NT2/D1 (cell line): ENCODE results near the gene DOCK11.
"Not testable (repeated sequence)": the region's sequence is repeated elsewhere in the genome, so short reads cannot be mapped to it uniquely, and the experiment has no call there.

Source experiments
- DNase-seq: peaks from one replicate; pipeline ENCODE4 v3.0.0-alpha.2; 2011; ENCODE audit warnings: low read depth, low spot score
- H3K27me3 ChIP-seq: 2 replicates; pipeline ENCODE4 v1.6.0; 2011; ENCODE audit warnings: mild to moderate bottlenecking; ENCODE audit not compliant: insufficient read length, insufficient read depth
- H3K36me3 ChIP-seq: 2 replicates; pipeline ENCODE4 v1.6.1; 2011; ENCODE audit warnings: mild to moderate bottlenecking, low read length, mixed read lengths; ENCODE audit not compliant: insufficient read depth, insufficient read length
- H3K4me1 ChIP-seq: 2 replicates; pipeline ENCODE4 v1.5.1; 2011; ENCODE audit not compliant: insufficient read depth, insufficient read length
- H3K4me3 ChIP-seq: 2 replicates; pipeline ENCODE4 v1.5.1; 2011; ENCODE audit warnings: low read depth; ENCODE audit not compliant: insufficient read length
- H3K9ac ChIP-seq: 2 replicates; pipeline ENCODE4 v1.6.0; 2011; ENCODE audit warnings: low read depth; ENCODE audit not compliant: insufficient read length
- H3K9me3 ChIP-seq: 2 replicates; pipeline ENCODE4 v1.5.1; 2011; ENCODE audit warnings: mild to moderate bottlenecking, low read length; ENCODE audit not compliant: insufficient read depth
- SUZ12 ChIP-seq: IDR thresholded peaks from 2 replicates; pipeline ENCODE4 v1.6.1; 2011; ENCODE audit not compliant: insufficient read length, insufficient read depth; ENCODE audit errors: extremely low read depth
- YY1 ChIP-seq: IDR thresholded peaks from 2 replicates; pipeline ENCODE4 v1.6.1; 2011; ENCODE audit not compliant: insufficient read length, insufficient read depth
- ZNF274 ChIP-seq: IDR thresholded peaks from 2 replicates; pipeline ENCODE4 v1.6.1; 2011; ENCODE audit warnings: mild to moderate bottlenecking, low read depth, low read length

DOCK11 gene

DNA sequence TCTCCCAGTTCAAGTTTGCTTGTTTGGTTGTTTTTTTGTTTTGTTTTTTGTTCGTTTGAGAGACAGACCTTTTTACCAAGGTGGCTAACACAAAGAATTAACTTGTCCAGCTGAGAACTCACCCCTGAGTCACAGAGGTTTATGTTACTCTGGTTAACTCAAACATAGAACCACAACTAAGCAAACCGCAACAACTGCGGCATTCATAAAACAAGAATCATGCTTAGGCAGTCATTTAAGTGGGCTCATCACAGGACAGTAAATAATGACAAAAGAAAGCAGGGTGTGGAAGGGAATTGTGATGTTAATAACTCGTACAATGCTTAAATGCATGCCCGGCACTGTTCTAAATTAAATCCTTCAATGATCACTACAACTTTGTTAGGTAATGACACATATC lies 207.1 kb downstream of the DOCK11 start:
- DNase-seq: no peak
- Histone ChIP-seq H3K36me3 (no peaks in the 10 kb centered on the region), H3K4me3 (no peak overlapping the region), H3K27me3 (no peaks in the 10 kb centered on the region), H3K9ac (no peak overlapping the region), H3K4me1 (no peaks in the 10 kb centered on the region), H3K9me3 (no peaks in the 10 kb centered on the region)
- TF ChIP-seq SUZ12 (no peak), YY1 (no peak), ZNF274 (no peak)

GRCh38 chrX:118706681-118707080 lies 211.1 kb downstream of the DOCK11 start:
- Histone ChIP-seq H3K9me3 (no peaks in the 10 kb centered on the region), H3K27me3 (no peaks in the 10 kb centered on the region), H3K36me3 (no peaks in the 10 kb centered on the region), H3K4me1 (no peaks in the 10 kb centered on the region), H3K4me3 (no peak overlapping the region), H3K9ac (no peak overlapping the region)
- DNase-seq: no peak
- TF ChIP-seq SUZ12: no peak
- TF ChIP-seq YY1: no peak
- TF ChIP-seq ZNF274: no peak

DNA sequence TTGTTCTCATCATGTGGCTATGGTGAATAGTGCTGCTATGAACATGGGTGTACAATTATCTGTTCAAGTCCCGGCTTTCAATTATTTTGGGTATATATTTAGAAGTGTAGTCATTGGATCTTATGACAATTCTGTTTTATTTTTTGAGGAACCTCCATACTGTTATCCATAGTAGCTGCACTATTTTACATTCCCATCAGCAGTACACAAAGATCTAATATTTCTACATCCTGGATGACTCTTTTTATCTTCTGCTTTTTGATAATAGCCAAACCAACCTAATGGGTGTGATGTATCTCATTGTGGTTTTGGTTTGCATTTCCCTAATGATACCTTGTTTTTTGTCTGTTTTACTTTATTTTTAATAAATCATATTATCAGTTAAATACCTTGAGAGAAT lies 218.9 kb downstream of the DOCK11 start:
- no peak for DNase-seq
- Histone ChIP-seq H3K4me1 (no peaks in the 10 kb centered on the region), H3K9ac (no peak overlapping the region), H3K9me3 (no peaks in the 10 kb centered on the region), H3K27me3 (no peaks in the 10 kb centered on the region), H3K4me3 (no peak overlapping the region), H3K36me3 (no peaks in the 10 kb centered on the region)
- TF ChIP-seq ZNF274 (no peak), YY1 (no peak), SUZ12 (no peak)

DNA sequence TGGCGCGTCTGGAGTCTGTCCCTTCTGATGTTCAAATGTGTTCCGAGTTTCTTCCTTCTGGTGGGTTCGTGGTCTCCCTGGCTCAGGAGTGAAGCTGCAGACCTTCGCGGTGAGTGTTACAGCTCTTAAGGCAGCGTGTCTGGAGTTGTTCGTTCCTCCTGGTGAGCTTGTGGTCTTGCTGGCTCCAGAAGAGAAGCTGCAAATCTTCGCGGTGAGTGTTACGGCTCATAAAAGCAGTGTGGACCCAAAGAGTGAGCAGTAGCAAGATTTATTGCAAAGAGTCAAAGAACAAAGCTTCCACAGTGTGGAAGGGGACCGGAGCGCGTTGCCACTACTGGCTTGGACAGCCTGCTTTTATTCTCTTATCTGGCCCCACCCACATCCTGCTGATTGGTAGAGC lies 220.3 kb downstream of the DOCK11 start:
- not testable (repeated sequence) for H3K9ac ChIP-seq, H3K9me3 ChIP-seq, DNase-seq

GRCh38 chrX:118716833-118717232 lies 221.2 kb downstream of the DOCK11 start:
- H3K4me1 ChIP-seq, DNase-seq, H3K4me3 ChIP-seq, H3K9ac ChIP-seq, H3K27me3 ChIP-seq, H3K36me3 ChIP-seq, H3K9me3 ChIP-seq: not testable (repeated sequence)

More for the DNA sequence above, 220.3 kb downstream of the DOCK11 start:
- not testable (repeated sequence) for H3K27me3 ChIP-seq, H3K36me3 ChIP-seq, H3K4me1 ChIP-seq, H3K4me3 ChIP-seq

GRCh38 chrX:118717678-118718391 lies 222.2 kb downstream of the DOCK11 start:
- Histone ChIP-seq H3K27me3 (peaks cover 10% of the 10 kb centered on the region), H3K4me3 (no peak overlapping the region), H3K9ac (no peak overlapping the region), H3K36me3 (no peaks in the 10 kb centered on the region), H3K9me3 (no peaks in the 10 kb centered on the region), H3K4me1 (peaks cover 3% of the 10 kb centered on the region)
- no peak for TF ChIP-seq YY1
- TF ChIP-seq ZNF274: no peak
- TF ChIP-seq SUZ12: no peak
- DNase-seq: no peak

- H3K9ac ChIP-seq: no peak overlapping the region
- peaks cover 3% of the 10 kb centered on the region for H3K4me1 ChIP-seq
- H3K36me3 ChIP-seq: no peaks in the 10 kb centered on the region
- DNase-seq: no peak
- TF ChIP-seq ZNF274 (no peak), YY1 (no peak), SUZ12 (no peak)
- no peaks in the 10 kb centered on the region for H3K9me3 ChIP-seq
- H3K27me3 ChIP-seq: peaks cover 11% of the 10 kb centered on the region
- H3K4me3 ChIP-seq: no peak overlapping the region
Measured at GRCh38 chrX:118718737-118719136, 223.1 kb downstream of the DOCK11 start.
